Small intestine (tissue), 16 donors: Measurements from ENCODE around the gene CATSPER3. TPM values are rescaled to one million over a fixed set of nuclear protein-coding genes. Genes with fewer than 3 reads are reported as not detected.

ENCODE experiments used
- DNase-seq, 2 donors: peaks; one replicate each; pipeline versions ENCODE4 v3.0.0 to v3.0.0-alpha.2; 2013
- FAIRE-seq: peaks from 2 replicates; lab custom pipeline; 2012; peaks lifted over from hg19 to GRCh38; lab: Jason Lieb, UNC
- H3K27ac ChIP-seq, 3 donors: one replicate each; pipeline ENCODE4 v1.5.1; 2013; ENCODE audit warnings: low read length in 2 of 3, mild to moderate bottlenecking in 2 of 3, control low read depth in 1 of 3, inconsistent platforms in 1 of 3, low read depth in 1 of 3, moderate library complexity in 1 of 3
- H3K27me3 ChIP-seq, 3 donors: one replicate each; pipeline ENCODE4 v1.6.1; 2013; ENCODE audit warnings: low read length in 3 of 3, inconsistent platforms in 1 of 3; ENCODE audit not compliant: control insufficient read depth in 3 of 3, insufficient read depth in 3 of 3
- H3K36me3 ChIP-seq, 3 donors: one replicate each; pipeline ENCODE4 v1.6.1; 2013; ENCODE audit warnings: low read length in 3 of 3, inconsistent platforms in 1 of 3, low read depth in 1 of 3, mild to moderate bottlenecking in 1 of 3, moderate library complexity in 1 of 3; ENCODE audit not compliant: control insufficient read depth in 3 of 3, insufficient read depth in 2 of 3
- H3K4me1 ChIP-seq, 3 donors: one replicate each; pipeline ENCODE4 v1.6.1; 2013; ENCODE audit warnings: low read length in 2 of 3, inconsistent platforms in 1 of 3, low read depth in 1 of 3, mild to moderate bottlenecking in 1 of 3, moderate library complexity in 1 of 3; ENCODE audit not compliant: control insufficient read depth in 3 of 3, insufficient read depth in 2 of 3
- H3K4me3 ChIP-seq, 3 donors: one replicate each; pipeline ENCODE4 v1.5.1; 2013; ENCODE audit warnings: low read length in 3 of 3, control low read depth in 1 of 3, inconsistent platforms in 1 of 3, low read depth in 1 of 3, mild to moderate bottlenecking in 1 of 3, moderate library complexity in 1 of 3
- H3K9me3 ChIP-seq, 2 donors: one replicate each; pipeline ENCODE4 v1.6.1; 2013; ENCODE audit warnings: low read depth in 1 of 2, low read length in 1 of 2; ENCODE audit not compliant: control insufficient read depth in 2 of 2, insufficient read depth in 1 of 2
- WGBS, 3 donors: extraction: QIAGEN DNeasy Blood & Tissue Kit; methylation state at CpG; one replicate each; pipeline ENCODE4 v1.1.7; 2013; 5-methylcytosine and 5-hydroxymethylcytosine counted together
- long read RNA-seq, 10 donors: transcript quantifications; one replicate each; lab custom pipeline, GENCODE V29; 2026
- polyA plus RNA-seq, 4 donors: library from polyadenylated mRNA; stranded (reverse) in 3 of 4; unstranded in 1 of 4; fragments of 200-250 nt in 3 of 4; fragments of 120-200 nt in 1 of 4; gene quantifications; one replicate each; pipeline versions ENCODE4 v1.2.1 to v1.2.3, GENCODE V29; 2013
- donor health status: healthy with polysubstance abuse.
- donor health status: control.
- donor health status: control.
- donor health status: Bipolar disorder and iron deficiency.
- donor health status: healthy.

The CATSPER3 gene
- 1 to 10 TPM in 3 of 4 donors, under 1 TPM in 1; 0.46 to 5.8 (median 2.3) TPM for polyA plus RNA-seq
- long read RNA-seq, donor 1 = 0 reads
- long read RNA-seq, donor 2 = 0 reads
- long read RNA-seq, donor 3 = 0 reads
- long read RNA-seq, donor 4 = 0 reads
- long read RNA-seq, donor 5 = 0 reads
- long read RNA-seq, donor 6 = 0 reads
- long read RNA-seq, donor 7 = 0 reads
- long read RNA-seq, donor 8 = 0 reads
- long read RNA-seq, donor 9 = 0 reads
- long read RNA-seq, donor 10 = 0 reads

- H3K4me3 ChIP-seq = no peak within 1 kb of the TSS
- DNase-seq (no peak), FAIRE-seq (no peak)
- no peaks in the 10 kb centered on the region for H3K4me1 ChIP-seq
- H3K9me3 ChIP-seq = no peaks in the 10 kb centered on the region
- H3K36me3 ChIP-seq = peaks cover 5 to 23% (median 8%) of the 10 kb centered on the region in 3 donors
- WGBS, 3 donors = 94 to 97% (median 96%) methylated on average over 3 of the region's 3 CpGs
- H3K27ac ChIP-seq = no peak within 1 kb of the TSS
- no peaks in the 10 kb centered on the region for H3K27me3 ChIP-seq
These were observed at the start of gene CATSPER3 for GRCh38 chr5:134967607-134968006. TSS of gene CATSPER3 (plus strand) at chr5:134967907. CDS start at chr5:134967992, 85 bp downstream.

DNA sequence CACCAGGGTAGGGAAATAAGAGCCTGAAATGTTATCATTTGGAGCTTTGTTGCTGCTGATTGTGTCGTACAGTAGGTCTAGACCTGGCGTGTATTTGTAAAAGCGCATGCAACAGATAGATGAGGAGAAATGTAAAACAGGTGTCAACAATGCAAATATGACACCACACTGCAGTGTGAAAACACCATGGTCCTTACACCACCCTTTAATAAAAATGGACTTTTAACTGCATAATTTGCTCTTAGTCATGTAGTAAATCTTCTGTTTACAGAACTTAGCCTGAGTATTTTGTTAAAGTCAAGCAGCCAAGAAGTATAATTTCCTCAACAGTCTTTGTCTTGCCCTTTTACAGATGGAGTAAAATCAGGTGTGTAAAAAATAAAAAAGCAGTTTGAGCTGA, 48.8 kb upstream of the CATSPER3 start:
- H3K4me3 ChIP-seq = no peak overlapping the region
- peaks cover 0 to 12% (median 9%) of the 10 kb centered on the region in 3 donors for H3K4me1 ChIP-seq
- no peaks in the 10 kb centered on the region for H3K9me3 ChIP-seq
- H3K27ac ChIP-seq = no peak overlapping the region
- no peaks in the 10 kb centered on the region for H3K27me3 ChIP-seq
- DNase-seq = no peak
- 73 to 89% (median 83%) methylated on average over 3 of the region's 3 CpGs for WGBS, 3 donors
- no peak for FAIRE-seq
- peaks cover 0 to 47% (median 2%) of the 10 kb centered on the region in 3 donors for H3K36me3 ChIP-seq

DNA sequence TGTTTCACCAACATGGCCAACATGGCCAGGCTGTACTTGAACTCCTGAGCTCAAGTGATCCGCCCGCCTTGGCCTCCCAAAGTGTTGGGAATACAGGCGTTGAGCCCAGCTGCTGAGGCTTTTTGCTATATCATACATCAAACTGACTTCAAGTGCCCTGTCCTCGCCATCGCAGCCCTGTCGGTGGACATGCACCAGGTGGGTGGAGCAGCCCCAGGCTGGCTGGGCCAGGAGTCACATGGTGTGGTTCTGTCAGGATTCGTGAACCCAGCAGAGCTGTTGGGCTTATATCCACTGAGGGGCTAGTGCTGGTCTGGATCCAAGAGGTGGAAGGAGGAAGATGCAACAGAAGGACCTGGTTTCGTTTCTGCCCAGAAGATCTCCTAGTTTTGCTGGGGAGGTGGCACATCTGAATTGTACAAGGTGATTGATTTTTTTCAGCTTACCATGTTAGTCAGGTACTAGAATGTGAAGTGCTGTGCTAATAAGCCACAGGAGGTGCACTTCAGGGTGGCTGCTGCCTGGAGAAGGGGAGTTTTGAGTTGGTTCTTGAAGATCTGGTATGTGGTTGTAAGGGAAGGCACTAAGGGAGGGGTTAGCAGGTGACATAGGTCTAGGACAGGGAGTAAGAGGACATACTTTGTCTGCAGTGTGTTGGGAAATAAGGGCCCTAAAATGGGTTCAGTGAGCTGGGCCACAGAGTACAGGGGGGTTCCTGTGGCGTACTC, 46.7 kb upstream of the CATSPER3 start:
- no peak overlapping the region for H3K4me3 ChIP-seq
- no peaks in the 10 kb centered on the region for H3K27me3 ChIP-seq
- no peak for DNase-seq
- H3K9me3 ChIP-seq = no peaks in the 10 kb centered on the region
- 85 to 92% (median 87%) methylated on average over 9 of the region's 9 CpGs for WGBS, 3 donors
- H3K4me1 ChIP-seq = peaks cover 0 to 12% (median 9%) of the 10 kb centered on the region in 3 donors
- H3K27ac ChIP-seq = no peak overlapping the region
- peaks cover 0 to 30% (median 2%) of the 10 kb centered on the region in 3 donors for H3K36me3 ChIP-seq
- FAIRE-seq = no peak

DNA sequence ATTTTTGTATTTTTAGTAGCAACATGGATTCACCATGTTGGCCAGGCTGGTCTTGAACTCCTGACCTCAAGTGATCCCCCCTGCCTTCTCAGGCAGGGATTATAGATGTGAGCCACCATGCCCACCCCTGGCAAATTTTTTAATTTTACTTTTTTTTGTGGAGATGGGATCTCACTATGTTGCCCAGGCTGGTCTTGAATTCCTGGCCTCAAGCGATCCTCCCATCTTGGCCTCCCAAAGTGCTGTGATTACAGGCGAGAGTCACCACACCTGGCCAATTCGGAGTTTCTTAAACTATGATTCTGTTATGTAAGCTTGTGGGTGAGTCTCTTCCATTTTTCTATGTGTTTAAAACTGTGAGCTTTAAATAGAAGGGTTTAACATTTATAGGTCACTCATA, 35.2 kb upstream of the CATSPER3 start:
- Histone ChIP-seq H3K27me3 (no peaks in the 10 kb centered on the region), H3K9me3 (no peaks in the 10 kb centered on the region), H3K4me3 (no peak overlapping the region), H3K36me3 (peaks cover 5 to 24% (median 17%) of the 10 kb centered on the region in 3 donors), H3K27ac (no peak overlapping the region), H3K4me1 (no peaks in the 10 kb centered on the region)
- FAIRE-seq (no peak), DNase-seq (no peak)
- 98 to 100% (median 100%) methylated on average over 3 of the region's 3 CpGs for WGBS, 3 donors

GRCh38 chr5:134934202-134934601, 33.5 kb upstream of the CATSPER3 start:
- H3K27me3 ChIP-seq = no peaks in the 10 kb centered on the region
- no peak overlapping the region for H3K4me3 ChIP-seq
- H3K36me3 ChIP-seq = peaks cover 5 to 24% (median 20%) of the 10 kb centered on the region in 3 donors
- no peak overlapping the region for H3K27ac ChIP-seq
- H3K4me1 ChIP-seq = no peaks in the 10 kb centered on the region
- no peaks in the 10 kb centered on the region for H3K9me3 ChIP-seq
- no peak for FAIRE-seq
- WGBS, 3 donors = 94 to 96% (median 95%) methylated on average over 5 of the region's 5 CpGs
- no peak for DNase-seq

DNA sequence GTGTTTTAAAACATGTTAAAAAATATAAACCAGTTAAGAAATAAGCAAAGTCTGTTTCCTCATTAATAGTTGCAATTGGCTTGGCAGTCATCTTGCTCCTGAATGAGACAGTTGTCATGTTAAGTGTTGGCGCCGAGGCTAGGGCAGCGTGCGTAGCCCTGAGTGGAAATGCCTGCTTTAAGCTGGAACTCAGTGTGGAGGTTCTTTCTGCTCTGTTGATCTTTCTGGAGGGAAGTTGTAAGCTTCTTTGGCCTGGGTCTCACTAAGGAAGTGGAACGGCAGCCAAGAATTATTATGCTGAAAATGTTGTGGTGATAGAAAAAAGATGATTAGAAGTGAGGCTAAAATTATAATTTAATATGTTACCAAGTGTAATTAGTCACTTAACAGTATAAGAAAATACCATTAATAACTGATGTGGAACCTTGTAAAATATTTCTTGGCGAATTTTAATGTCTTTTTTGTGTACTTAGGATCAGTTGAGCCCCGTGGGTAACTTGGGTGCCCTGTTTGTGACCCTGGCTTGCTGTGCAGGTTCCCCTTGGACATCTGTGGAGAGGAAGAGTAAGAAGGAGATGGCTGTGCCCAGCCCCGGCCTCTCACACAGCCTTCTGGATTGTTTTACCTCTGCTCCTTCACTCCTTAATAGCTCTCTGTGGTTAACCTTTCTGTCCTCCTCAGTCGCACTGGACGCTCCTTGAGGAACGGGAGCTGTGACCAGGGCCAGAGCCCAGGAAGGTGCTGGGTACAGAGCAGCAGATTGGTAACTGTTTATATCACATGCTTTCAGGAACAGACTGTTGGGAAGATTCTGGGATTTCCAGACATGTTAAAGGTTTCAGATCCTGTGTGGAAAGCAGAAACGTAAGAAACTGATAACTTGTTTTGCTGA, 31.8 kb upstream of the CATSPER3 start:
- DNase-seq (no peak), FAIRE-seq (no peak)
- Histone ChIP-seq H3K27ac (no peak overlapping the region), H3K4me3 (no peak overlapping the region), H3K9me3 (no peaks in the 10 kb centered on the region), H3K27me3 (no peaks in the 10 kb centered on the region), H3K4me1 (no peaks in the 10 kb centered on the region), H3K36me3 (peaks cover 5 to 21% (median 18%) of the 10 kb centered on the region in 3 donors)
- 74 to 88% (median 86%) methylated on average over 12 of the region's 12 CpGs for WGBS, 3 donors

- DNase-seq (no peak), FAIRE-seq (no peak)
- H3K36me3 ChIP-seq = peaks cover 3 to 16% (median 15%) of the 10 kb centered on the region in 3 donors
- 82 to 95% (median 95%) methylated on average over 8 of the region's 8 CpGs for WGBS, 3 donors
- H3K27me3 ChIP-seq = no peaks in the 10 kb centered on the region
- H3K9me3 ChIP-seq = no peaks in the 10 kb centered on the region
- H3K27ac ChIP-seq = no peak overlapping the region
- H3K4me3 ChIP-seq = no peak overlapping the region
- H3K4me1 ChIP-seq = no peaks in the 10 kb centered on the region
These were observed 30.2 kb upstream of the CATSPER3 start for GRCh38 chr5:134937526-134937925.

DNA sequence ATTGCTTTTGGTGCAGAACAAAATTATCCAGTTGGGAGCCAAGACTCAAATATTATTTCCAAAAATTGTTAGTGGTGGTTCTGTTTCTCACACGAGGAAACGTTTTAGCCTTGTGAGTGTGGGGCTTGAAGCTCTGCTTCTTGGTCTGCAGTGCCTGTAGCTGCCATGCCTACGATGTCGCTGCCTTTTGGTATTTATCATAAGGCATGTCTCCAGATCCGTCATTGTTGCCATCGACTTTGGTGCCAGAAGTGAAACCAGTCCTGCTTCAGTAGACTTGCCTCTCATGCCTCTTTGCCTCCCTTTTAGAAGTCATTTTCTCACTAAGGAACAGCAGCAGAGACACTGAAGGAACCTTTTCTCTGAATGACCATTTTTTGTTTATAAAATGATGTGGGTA, 29.7 kb upstream of the CATSPER3 start:
- FAIRE-seq (no peak), DNase-seq (no peak)
- Histone ChIP-seq H3K4me3 (no peak overlapping the region), H3K9me3 (no peaks in the 10 kb centered on the region), H3K4me1 (no peaks in the 10 kb centered on the region), H3K27ac (no peak overlapping the region), H3K36me3 (peaks cover 3 to 15% (median 15%) of the 10 kb centered on the region in 3 donors), H3K27me3 (no peaks in the 10 kb centered on the region)
- WGBS, 3 donors = 78 to 94% (median 89%) methylated on average over 6 of the region's 6 CpGs
